ENCODE results near the gene MRPS25.

DNA sequence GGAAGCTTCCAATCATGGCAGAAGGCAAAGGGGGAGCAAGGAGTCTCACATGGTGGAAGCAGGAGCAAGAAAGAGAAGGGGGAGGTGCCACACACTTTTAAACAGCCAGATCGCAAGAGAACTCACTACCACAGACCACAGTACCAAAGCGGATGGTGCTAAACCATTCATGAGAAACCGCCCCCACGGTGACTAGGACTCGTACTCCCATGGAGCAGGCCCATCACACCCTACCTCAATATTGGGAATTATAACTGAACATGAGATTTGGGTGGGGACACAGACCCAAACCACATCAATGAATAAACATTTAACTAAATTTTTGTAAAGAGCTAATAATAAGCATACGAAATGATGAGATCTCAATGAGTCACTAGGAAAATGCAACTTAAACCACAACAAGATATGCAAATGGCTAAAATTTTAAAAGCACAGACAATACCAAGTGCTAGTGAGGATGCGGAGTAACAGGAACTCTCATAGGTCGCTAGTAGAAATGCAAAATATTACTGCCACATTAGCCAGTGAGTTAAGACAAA is 10.0 kb downstream of the MRPS25 start:
- TF ChIP-seq, protein P1, sequence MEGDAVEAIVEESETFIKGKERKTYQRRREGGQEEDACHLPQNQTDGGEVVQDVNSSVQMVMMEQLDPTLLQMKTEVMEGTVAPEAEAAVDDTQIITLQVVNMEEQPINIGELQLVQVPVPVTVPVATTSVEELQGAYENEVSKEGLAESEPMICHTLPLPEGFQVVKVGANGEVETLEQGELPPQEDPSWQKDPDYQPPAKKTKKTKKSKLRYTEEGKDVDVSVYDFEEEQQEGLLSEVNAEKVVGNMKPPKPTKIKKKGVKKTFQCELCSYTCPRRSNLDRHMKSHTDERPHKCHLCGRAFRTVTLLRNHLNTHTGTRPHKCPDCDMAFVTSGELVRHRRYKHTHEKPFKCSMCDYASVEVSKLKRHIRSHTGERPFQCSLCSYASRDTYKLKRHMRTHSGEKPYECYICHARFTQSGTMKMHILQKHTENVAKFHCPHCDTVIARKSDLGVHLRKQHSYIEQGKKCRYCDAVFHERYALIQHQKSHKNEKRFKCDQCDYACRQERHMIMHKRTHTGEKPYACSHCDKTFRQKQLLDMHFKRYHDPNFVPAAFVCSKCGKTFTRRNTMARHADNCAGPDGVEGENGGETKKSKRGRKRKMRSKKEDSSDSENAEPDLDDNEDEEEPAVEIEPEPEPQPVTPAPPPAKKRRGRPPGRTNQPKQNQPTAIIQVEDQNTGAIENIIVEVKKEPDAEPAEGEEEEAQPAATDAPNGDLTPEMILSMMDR (IDR thresholded peaks at IDR 0.05), result no peak
- TF ChIP-seq POLR2AphosphoS5 (IDR thresholded peaks at IDR 0.05) (no peak), POLR2A (IDR thresholded peaks at IDR 0.05) (no peak)
